GM19099 (cell line): ENCODE results near the gene CADM3.

Experiments
- POLR2A ChIP-seq: IDR thresholded peaks from 3 replicates; pipeline ENCODE4 v1.6.1; 2011; ENCODE audit warnings: low read depth; ENCODE audit not compliant: insufficient read length; ENCODE audit errors: extremely low read depth

CADM3 gene

DNA sequence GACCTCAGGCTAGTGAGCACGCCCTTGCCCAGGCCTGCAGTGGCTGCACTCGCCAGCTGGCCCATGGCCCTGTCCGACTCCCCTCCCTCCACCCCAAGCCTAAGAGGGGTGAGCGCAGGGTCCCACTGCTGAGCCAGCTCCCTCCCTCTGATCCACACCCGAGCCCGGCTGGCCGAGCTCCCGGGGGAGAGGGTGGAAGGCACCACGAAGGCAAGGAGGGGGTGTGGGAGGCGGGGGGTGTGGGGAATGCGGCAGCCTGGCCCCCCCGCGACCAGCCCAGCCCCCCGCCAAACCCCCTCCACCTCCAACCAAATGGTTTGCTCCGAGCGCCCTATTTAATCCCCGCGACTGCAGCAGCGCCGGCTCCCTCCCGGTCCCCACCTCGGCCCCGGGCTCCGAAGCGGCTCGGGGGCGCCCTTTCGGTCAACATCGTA is at the start of gene CADM3:
Gene CADM3 (plus strand): TSS at position 362 of the 434 bp plus-strand sequence. CDS start 151 bp downstream, outside the sequence.
- no peak for TF ChIP-seq POLR2A

DNA sequence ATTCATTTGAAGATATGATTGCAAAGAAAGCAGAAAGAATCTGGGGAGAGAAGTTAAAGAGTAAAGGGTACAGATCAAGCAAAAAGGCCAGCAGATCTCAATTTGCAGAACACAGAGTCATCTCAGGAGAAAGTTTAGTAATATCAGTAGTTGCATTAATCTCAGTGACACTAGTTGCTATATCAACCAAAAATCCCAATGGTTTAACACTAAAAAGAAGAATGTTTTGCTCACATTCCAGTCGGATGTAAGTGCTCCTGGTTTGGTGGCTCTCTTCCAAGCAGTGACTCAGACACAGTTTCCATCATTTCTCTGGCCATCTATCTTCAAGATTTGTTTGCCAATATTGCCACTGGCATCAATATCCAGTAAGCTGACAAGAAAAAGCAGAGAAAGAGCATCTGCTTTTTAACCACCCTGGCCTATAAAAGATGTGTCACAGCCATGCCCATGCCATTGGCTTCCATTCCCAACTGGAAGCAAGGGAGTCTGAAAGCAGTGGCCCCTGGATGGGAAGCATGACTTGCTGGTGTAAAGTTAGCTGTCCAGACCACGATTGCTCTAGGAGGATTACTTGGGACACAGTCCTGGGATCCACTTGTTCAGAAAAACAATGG is 49.3 kb upstream of the CADM3 start:
- TF ChIP-seq POLR2A, result no peak

DNA sequence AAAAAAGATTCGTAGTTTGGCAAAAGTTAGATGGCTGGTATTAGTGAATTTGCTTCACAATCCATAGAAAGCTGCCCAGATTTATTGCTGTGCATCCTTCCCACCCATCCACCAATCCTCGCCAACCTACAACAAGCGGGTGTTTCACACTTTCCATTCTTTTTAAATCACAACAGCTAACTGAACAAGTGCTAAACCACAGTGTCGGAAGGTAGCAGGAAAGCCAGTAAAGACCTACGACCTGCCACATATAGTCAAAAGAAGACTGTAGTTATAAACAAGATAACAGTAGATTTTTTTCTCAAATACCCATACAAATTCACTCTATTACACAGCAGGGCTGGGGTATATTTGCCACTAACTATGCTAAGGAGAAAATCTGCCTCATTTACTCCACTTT is 47.8 kb upstream of the CADM3 start:
- no peak for TF ChIP-seq POLR2A

DNA sequence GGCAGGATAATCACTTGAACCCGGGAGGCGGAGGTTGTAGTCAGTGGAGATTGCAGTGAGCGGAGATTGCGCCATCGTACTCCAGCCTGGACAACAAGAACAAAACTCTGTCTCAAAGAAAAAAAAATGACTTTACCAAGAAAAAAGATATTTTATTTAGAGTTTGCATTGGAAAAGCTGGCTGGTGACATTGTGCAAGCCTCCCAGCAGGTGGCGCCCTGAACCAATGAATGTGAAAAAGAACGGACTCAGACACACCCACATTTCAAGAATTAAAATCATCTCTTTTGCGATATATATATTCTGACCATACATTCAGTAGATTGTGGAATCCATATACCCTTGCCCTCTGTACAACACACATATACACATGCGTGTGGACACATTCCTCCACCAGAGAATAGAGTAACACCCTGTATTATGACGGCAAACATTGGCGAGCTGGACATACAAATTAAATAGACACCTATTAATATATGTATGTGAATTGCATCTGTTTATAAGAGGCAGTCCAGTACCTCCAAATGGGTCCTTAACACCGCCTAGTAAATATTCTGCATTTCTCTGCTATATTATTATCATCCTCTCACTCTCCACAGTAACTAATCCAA is 39.0 kb upstream of the CADM3 start:
- no peak for TF ChIP-seq POLR2A

DNA sequence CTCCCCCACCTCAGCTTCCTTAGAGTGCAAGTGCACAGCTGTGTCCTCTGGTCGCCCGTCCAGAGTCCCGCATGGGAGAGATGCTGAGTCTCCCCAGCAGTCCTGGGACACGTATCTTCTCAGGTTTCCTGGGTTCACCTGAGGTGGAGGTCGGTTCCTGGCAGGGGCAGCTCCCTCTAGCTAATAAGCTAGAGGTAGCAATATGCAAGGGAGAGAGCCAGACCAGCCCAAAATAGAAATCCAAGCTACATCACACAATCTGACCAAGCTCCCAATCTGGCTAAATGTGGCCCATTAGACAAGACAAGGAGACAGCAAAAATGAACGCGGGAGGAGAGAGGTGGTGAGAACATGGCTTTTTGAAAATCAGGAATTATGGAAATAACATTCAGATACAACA is 30.9 kb upstream of the CADM3 start:
- TF ChIP-seq POLR2A, result no peak

GRCh38 chr1:159141584-159142390 is 29.6 kb upstream of the CADM3 start:
- TF ChIP-seq POLR2A, result no peak

DNA sequence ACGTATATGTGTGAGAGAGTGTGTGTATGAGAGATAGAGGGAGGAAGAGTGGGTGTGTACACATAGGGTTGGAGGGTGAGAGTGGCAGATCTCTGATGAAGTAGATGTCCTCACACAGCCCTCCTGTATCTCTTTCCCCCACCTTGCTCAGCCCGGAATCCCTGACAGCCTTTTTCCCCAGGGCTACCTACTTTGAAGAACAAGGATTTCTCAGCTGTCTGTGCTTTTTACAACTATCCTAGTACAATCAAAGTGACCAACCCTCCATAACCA is 29.1 kb upstream of the CADM3 start:
- no peak for TF ChIP-seq POLR2A

DNA sequence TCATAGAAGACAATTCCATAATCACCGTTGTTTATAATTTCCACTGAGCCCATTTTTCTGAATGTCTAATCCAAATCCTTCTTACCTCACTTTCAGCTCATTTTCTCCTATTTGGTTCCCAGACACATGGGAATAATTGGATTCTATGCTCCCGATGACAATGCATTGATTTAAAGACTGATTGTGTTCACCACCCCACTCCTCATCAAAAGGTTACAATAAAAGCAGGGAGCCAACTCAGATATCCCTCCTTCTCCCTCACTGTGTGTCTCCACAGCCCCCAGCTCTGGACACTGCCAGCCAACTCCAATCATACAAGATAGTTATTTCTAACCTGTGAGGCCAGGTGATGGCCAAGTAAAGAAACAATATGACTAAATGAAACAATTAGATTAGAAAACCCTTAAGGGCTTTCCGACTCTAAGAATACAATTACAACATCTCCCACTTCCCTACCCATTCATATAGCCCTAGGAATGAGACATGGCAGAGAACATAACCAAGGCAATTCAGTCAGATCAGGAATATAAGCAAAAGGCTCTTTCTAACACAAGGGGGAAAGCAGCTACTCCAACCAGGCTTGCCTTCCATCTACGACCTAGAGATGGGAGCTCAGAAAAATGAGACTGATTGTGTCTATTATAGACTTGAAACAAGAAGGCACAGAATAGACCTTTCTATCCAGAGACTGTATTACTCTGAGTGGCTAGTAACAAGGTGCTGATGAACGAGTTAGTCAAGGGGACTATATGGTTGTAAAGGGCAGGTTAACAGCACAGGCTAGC is 28.5 kb upstream of the CADM3 start:
- no peak for TF ChIP-seq POLR2A

DNA sequence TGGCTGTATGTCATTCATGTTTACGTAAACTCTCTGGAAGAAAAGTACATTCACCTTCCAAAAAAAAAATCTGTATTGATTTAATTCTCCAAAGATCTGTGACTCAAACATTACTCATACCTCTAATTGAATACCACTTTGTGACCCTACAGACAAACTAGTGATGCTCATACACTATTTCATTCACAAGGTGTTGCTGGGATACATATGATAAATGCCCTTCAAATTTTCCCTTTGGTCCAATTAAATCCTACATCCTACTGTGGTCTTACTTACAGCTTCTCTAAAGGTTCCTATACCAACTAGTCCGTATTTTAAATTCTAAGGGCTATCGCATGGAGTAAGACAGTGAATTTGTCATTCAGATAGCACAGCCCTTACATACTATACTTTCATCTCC is 26.8 kb upstream of the CADM3 start:
- TF ChIP-seq POLR2A, result no peak

DNA sequence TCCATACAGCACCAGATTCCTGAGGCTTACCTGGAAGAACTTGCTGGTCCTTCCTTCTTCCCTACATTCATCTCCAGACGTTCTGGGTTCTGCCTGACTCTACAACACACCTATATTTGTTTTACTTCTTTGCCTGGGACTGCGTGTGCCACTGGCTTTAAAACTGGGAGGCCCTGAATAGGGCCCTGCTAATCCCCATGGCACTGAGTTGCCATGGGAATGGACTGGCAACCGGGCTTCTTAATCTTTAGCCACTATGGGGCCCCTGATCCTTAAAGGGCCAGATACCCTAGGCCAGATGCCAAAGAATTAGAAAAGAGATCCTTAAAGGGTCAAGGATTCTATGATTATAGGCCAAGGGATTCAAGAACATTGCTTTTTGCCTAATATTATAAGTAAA is 24.4 kb upstream of the CADM3 start:
- no peak for TF ChIP-seq POLR2A

GRCh38 chr1:159152031-159152430 is 19.4 kb upstream of the CADM3 start:
- TF ChIP-seq POLR2A, result no peak

GRCh38 chr1:159161001-159161718 is 10.3 kb upstream of the CADM3 start:
- TF ChIP-seq POLR2A, result no peak

- no peak for TF ChIP-seq POLR2A
These were observed 9.7 kb upstream of the CADM3 start for GRCh38 chr1:159161719-159162026.

GRCh38 chr1:159162516-159163265 is 8.7 kb upstream of the CADM3 start:
- TF ChIP-seq POLR2A, result no peak
